ENCODE results near the gene CDC42SE2.
"Not testable (repeated sequence)": the region's sequence is repeated elsewhere in the genome, so short reads cannot be mapped to it uniquely, and the experiment has no call there.

The CDC42SE2 gene

DNA sequence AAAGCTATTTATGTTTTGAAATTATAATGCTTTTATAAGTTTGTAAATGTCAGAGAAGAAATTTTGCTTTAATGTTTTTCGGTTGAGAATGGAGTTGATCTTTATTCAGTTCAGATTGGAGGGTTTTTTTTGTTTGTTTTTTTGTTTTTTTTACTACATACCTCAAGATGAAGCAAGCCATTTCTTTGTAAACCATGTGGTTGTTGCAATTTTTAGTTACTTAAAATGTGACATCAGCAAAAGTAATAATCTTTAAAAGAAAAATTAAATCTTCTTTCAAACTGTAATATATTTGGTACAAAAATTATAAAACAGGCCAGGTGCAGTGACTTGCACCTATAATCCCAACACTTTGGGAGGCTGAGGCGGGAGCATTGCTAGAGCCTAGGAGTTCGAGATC, 102.6 kb downstream of the CDC42SE2 start:
- no peak for DNase-seq (ENCODE audit: low spot score)

DNA sequence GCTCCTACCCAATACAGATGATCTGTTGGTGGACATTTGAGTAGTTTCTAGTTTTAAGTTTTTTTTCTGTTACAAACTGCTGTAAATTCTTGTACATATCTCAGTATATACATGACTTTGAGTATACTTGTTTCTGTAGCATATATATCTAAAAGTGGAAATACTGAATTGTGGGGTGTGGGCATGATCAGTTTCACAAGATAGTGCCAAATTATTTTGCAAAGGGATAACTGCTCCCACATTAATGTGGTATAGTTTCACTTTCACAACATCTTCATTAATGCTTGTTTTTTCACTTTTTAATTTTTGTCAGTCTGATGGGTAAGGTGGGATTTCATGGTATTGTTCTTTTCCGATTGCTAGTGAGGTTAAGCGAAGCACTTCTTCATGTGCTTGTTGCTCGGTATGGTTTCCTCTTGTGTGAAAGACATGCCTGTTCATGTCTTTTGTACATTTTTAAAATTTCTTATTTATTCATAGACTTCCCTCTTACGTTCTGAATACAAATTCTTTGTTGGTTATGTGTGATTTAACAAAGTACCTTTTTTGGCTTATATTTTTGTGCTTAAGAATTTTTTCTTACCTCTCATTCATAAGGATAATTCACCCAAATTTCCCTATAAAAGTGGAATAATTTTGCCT, 103.5 kb downstream of the CDC42SE2 start:
- no peak for DNase-seq (ENCODE audit: low spot score)

DNA sequence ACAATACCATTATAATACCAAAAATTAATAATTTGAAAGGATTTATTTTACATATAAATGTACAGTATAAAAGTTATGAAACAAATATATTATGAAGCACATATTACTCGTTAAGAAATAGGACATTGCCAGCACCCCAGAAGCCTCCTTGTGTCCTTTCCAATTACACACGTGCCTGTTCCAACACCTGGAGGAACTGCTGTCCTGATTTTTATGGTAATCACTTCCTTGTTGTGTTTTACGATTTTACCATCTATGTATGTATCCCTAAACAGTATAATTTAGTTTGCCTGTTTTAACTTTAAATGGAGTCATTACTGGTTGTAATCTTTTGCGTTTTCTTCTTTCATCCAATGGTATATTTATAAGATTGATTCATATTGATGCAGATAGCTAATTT, 105.0 kb downstream of the CDC42SE2 start:
- DNase-seq (ENCODE audit: low spot score), result no peak

GRCh38 chr5:131369558-131369957, 105.7 kb downstream of the CDC42SE2 start:
- no peak for DNase-seq (ENCODE audit: low spot score)

DNA sequence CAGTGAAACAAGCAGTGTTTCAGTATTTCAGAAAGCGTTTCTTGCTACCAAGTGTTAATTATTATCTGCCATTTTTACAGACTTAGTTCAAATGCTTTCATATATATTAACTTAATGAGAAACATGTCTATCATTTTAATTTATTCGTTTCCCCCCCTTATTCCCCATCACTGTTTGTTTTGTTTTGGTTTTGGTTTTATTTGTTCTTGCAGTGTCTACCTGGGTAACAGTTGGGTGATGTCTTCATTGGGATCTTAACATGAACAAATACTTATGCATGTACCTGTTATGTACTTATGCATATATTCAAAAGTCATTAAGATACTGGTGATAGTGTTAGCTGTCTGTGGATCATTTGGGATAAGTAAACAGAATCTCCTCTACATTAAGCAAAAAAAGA, 108.0 kb downstream of the CDC42SE2 start:
- DNase-seq (ENCODE audit: low spot score), result no peak

DNA sequence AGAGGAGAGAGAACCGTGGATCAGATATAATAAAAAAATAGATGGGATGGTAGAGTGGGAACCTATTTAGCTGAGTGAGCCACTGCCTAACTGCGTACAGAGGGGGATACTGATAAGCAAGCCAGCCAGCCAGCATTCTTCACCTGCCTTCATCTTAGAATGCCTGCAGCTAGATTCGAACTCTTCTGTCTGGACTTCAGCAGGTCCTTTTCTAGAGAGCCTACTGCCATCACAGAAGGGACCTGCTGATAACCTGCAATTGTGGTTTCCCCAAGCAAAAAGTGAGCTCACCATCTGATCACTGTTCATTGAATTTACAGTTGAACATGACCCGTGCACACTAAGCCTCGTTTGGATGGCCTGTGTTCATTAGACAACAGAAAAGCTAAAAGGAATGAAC, 109.4 kb downstream of the CDC42SE2 start:
- DNase-seq (ENCODE audit: low spot score), result no peak

GRCh38 chr5:131375351-131375750, 111.5 kb downstream of the CDC42SE2 start:
- no peak for DNase-seq (ENCODE audit: low spot score)

DNA sequence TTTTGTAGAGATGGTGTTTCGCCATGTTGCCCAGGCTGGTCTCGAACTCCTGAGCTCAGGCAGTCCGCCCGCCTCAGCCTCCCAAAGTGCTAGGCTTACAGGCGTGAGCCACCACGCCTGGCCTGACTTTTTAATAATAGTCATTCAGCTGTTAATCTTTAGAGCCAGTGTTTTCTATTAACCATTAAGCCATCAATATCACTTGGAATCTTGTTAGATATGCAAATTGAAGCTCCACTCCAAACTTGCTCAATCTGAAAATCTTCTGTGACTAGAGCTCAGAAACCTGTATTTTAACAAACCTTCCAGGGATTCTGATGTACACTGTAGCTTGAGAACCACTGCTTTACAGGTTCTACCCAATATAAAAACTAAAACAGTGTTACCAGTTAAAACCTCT, 113.5 kb downstream of the CDC42SE2 start:
- no peak for DNase-seq (ENCODE audit: low spot score)

DNA sequence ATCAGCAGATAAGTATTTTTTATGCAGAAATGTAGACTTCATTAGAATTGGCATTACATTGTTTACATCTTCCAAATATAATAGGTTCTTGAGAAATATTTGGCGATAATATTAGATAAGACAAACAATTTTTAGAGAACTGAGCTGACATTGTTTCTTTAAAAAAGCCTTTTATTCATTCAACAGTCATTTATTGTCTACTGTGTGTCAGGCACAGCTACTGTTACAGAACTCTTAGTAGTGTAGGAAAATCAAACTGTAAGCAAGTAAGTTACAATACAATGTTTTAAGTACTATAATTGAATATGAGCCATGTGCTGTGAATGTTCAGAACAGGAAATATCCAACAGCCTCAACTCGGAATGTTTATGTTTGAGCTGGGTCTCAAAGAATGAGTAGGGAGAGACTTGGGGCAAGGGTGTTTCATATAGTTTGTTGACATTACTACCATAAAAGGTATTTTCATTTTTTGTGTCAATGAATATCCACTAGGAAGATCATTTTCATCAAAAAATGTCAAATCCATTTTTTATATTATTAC, 114.0 kb downstream of the CDC42SE2 start:
- no peak for DNase-seq (ENCODE audit: low spot score)

DNA sequence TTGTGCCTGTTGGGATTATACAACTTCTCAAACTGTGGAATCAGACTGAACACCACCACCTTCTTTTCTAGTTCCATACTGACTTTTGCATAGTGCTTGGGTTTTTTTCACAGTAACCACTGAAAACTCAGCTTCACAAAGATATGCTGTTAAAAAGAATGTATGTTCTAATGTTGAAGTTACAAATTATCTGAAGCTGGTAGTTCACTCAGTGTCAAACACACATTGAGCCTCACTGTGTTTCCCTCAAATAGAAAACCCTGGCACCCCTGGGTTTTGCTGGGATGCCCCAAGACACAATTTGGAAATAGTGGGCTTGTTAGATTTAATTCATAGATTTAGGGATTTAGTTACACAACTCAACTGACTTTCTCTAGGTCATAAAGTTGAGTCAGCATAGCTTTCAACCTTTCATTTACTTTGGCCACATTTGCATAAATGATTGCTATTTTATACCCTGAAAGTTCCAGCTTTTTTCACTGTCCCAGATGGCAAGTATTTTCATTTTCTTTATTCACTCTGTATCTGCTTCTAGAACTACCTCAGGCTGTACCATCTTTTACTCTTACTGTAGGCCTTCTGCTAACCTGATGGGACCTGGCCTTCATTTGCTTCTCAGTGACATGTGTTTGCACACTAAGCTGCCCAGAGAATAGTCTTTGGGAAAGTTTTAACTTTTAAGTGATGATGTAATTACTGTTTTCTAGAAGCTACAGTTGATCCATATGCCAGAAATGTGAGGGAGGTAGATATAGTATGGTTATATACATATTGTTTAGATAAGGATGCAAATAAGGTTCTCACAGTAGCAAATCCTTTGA, 115.1 kb downstream of the CDC42SE2 start:
- DNase-seq (ENCODE audit: low spot score), result no peak

DNA sequence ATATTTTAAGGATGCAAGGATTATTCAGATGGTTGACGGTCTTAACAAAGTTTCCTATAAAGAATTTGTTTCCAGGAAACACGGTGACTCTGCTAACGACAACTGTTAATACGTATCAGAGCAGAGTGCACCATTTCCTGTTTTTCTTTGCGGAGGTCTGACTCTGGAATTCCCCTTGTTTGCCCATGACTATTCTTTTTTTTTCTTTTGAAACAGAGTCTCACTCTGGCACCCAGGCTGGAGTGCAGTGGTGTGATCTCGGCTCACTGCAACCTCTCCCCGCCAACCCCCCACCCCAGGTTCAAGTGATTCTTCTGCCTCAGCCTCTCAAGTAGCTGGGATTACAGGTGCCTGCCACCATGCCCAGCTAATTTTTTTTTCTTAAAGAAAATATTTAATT, 115.9 kb downstream of the CDC42SE2 start:
- DNase-seq (ENCODE audit: low spot score), result peak; percentile 15

- not testable (repeated sequence) for DNase-seq (ENCODE audit: low spot score)
These were observed 116.4 kb downstream of the CDC42SE2 start for GRCh38 chr5:131380238-131380637.

GRCh38 chr5:131381021-131381420, 117.2 kb downstream of the CDC42SE2 start:
- no peak for DNase-seq (ENCODE audit: low spot score)

GRCh38 chr5:131381777-131382176, 117.9 kb downstream of the CDC42SE2 start:
- DNase-seq (ENCODE audit: low spot score), result no peak

DNA sequence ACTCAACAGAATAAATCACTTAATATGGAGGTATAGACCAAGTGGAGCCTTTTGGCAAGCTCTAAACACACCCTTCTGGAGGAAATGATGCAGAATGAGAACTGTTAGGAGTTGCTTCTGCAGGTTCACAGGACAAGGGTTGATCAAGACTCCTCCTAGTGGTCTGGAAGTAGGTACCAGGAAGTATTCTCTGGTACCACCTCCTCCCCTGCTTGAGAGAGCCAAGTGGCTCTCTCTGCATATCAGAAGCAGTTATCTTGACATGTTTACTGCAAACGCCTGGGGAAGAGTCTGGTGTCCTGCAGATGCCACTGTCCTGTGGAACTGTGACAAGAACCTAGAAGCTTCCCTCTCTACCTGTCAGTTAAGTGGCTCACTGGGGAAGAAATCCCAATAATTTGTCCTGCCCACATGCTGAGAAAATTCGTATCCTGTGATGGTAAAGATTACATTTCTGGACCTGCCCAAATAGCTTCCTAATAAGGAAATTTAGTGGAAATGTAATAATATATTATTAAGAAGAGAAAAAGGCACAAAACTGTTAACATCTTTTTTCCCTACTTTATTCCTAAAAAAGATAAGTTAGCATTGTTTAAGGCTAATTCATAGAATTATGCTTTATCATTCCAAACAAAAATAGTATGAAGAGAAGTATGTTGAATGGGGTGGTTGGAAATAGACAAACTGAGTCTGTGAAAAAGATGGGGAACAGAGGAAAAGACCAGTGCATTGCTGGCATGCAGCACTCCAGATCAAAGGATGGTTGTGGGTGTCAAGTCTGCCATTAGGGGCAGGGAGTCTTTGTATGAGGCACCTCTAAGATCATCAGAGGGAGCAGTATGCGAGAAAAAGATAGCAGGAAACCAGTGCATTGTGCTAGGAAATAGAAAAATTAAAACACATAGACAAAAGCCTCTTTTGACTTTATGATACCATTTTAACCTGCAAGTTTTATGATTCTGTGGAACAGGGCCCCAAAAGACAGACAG, 118.8 kb downstream of the CDC42SE2 start:
- peak; percentile 29 for DNase-seq (ENCODE audit: low spot score)

DNA sequence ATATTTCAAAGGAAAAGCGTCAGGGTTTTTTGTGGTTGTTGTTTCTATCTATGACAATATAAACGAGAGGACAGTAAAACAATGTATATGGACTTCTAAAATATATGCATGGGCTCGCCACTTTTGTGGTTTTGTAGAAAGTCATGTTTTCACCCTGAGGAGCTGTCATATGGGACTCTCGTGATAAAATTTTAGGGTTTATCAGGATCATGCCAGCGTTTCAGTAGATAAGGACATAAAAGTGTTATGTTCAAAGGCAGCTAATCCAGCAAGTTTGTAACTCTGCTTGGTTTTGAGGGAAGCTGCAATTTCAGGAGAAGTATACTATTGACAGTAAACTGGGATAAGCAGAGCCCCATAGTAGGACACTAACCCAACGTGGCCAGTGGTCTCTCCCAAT, 120.3 kb downstream of the CDC42SE2 start:
- no peak for DNase-seq (ENCODE audit: low spot score)

DNA sequence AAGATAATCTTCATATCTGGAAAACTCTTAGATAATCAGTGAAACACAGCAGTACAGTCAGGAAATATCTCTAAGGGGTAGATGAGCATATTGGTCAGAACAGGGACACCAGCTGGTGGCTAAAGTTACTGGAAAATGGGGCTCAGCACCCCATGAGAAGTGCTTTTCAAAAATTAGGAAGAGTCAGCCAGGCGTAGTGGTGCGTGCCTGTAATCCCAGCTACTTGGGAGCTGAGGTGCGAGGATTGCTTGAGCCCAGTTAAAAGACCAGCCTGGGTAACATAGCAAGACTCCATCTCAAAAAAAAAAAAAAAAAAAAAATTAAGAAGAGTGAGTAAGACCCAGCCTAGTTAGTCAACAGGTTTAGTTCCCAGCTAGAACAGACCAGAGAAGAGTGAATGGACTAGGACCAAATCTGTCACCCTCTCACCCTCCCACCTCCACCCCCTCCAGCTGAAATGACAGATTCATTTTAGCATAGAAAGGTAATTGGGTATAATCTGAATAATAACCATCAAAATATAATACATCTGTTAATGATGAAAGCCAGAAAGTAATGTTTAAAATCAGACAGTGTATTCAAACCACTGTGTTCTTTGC, 120.9 kb downstream of the CDC42SE2 start:
- no peak for DNase-seq (ENCODE audit: low spot score)

- DNase-seq (ENCODE audit: low spot score), result no peak
These were observed 122.3 kb downstream of the CDC42SE2 start for GRCh38 chr5:131386124-131386523.

GRCh38 chr5:131386779-131387178, 122.9 kb downstream of the CDC42SE2 start:
- DNase-seq (ENCODE audit: low spot score), result no peak

GRCh38 chr5:131387255-131387654, 123.4 kb downstream of the CDC42SE2 start:
- no peak for DNase-seq (ENCODE audit: low spot score)

DNA sequence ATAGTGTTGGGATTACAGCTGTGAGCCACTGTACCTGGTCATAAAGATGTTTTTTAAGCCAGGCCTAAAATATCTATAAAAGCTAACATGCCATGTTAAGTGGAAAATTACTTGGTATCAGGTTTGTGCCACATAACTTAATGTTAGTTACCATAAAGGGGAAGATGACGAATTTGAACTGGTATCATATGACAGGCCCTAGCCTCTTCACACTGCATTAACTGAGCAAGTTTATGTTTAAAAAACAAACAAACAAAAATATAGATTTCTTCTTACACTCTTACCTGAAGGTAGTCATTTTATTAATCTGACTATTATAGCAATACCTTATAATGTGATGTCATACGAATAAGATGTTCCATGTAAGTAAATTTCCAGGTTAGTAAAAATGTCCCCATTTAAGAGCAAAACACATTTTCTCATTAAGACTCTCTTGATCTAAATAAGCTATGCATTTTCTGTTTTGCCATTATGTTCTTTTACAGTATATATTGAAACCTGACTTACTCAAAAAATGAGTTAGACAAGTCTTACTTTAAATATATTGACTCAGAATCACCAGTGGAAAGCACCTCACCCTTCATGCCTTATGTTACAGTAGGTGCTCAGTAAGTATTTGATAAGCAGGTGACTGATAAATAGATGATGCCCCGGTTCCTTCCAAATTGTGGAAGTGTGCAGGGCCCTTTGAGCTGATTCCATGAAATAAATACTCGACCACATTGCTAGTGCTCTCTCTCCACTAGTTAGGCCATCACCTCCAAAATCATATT, 125.4 kb downstream of the CDC42SE2 start:
- no peak for DNase-seq (ENCODE audit: low spot score)
